K562 (cell line): ENCODE data around the gene CORIN. TPM values are rescaled to one million over a fixed set of nuclear protein-coding genes. Genes with fewer than 3 reads are reported as not detected.

ENCODE experiments used
- ATAC-seq: fragments of 200-7000 bp; cut with Tn5 transposase; 3 replicates; pipeline ENCODE4 v1.9.1; 2020; ENCODE audit warnings: moderate library complexity
- BruUV-seq: library from RNA; stranded (reverse); fragments of 400-500 nt; replicated peaks from 2 replicates; lab custom pipeline; 2021; lab: Mats Ljungman, UMichigan
- CTCF ChIA-PET: fragments of 300-600 bp; formaldehyde crosslinking; extraction: SDS; loops from one replicate; lab custom pipeline; 2021; ENCODE audit warnings: low intra/inter-chr PET ratio; lab: Yijun Ruan, JAX
- POLR2A ChIA-PET: fragments of 300-600, 350-650 bp; sonication (Branson Sonifier 250); formaldehyde crosslinking; extraction: SDS; loops from one replicate; lab custom pipeline; 2021; ENCODE audit warnings: antibody characterized with exemption, inconsistent platforms; lab: Yijun Ruan, JAX
- DNase-seq, 4 experiments: peaks; one replicate each; pipeline versions ENCODE4 v3.0.0 to v3.0.0-alpha.2; 2011 to 2018; ENCODE audit warnings: low spot score in 3 of 4, mixed read lengths in 3 of 4; ENCODE audit errors: extremely low read depth in 1 of 4
- FAIRE-seq: peaks from 2 replicates; lab custom pipeline; 2011; peaks lifted over from hg19 to GRCh38; lab: Jason Lieb, UNC
- H2AFZ ChIP-seq: 2 replicates; pipeline ENCODE4 v1.6.0; 2011; ENCODE audit warnings: low read depth, low read length, control low read depth, inconsistent platforms
- H3K27ac ChIP-seq: fragments of 200-600 bp; 3 replicates; pipeline ENCODE4 v1.8.0; 2011; ENCODE audit warnings: low read depth, mild to moderate bottlenecking, control low read depth, inconsistent platforms, low read length, moderate library complexity, mixed read lengths; ENCODE audit errors: extremely low read depth
- H3K27me3 ChIP-seq, 2 experiments: fragments of 300-600 bp in 1 of 2; 2 replicates in 1 of 2; 3 replicates in 1 of 2; pipeline versions ENCODE4 v1.6.0 to v1.8.0; 2011; ENCODE audit warnings: inconsistent platforms in 2 of 2, low read length in 2 of 2, mild to moderate bottlenecking in 1 of 2, mixed read lengths in 1 of 2, moderate library complexity in 1 of 2; ENCODE audit not compliant: control insufficient read depth in 2 of 2, insufficient read depth in 2 of 2
- H3K36me3 ChIP-seq: fragments of 300-600 bp; 3 replicates; pipeline ENCODE4 v1.8.0; 2011; ENCODE audit warnings: mild to moderate bottlenecking, low read length, inconsistent platforms; ENCODE audit not compliant: control insufficient read depth, insufficient read depth
- H3K4me1 ChIP-seq, 2 experiments: fragments of 200-600 bp in 1 of 2; replicated peaks in 1 of 2; 2 replicates in 1 of 2; 3 replicates in 1 of 2; pipeline versions ENCODE4 v1.5.1 to v1.8.0; 2011; ENCODE audit warnings: inconsistent platforms in 2 of 2, low read length in 2 of 2, mild to moderate bottlenecking in 1 of 2, mixed read lengths in 1 of 2, moderate library complexity in 1 of 2; ENCODE audit not compliant: control insufficient read depth in 2 of 2, insufficient read depth in 2 of 2
- H3K4me2 ChIP-seq: 2 replicates; pipeline ENCODE4 v1.6.1; 2011; ENCODE audit warnings: low read length, control low read depth, inconsistent platforms, mixed read lengths; ENCODE audit not compliant: insufficient read depth
- H3K4me3 ChIP-seq: fragments of 200-600 bp; sonication (generic), shearing (Covaris generic); 2 replicates; pipeline ENCODE4 v1.5.1; 2016; ENCODE audit warnings: control low read depth, inconsistent platforms
- H3K79me2 ChIP-seq: fragments of 200-600 bp; 3 replicates; pipeline ENCODE4 v1.8.0; 2011; ENCODE audit warnings: low read length, inconsistent platforms; ENCODE audit not compliant: control insufficient read depth, insufficient read depth
- H3K9ac ChIP-seq, 2 experiments: 2 replicates each; pipeline versions ENCODE4 v1.6.0 to v1.6.1; 2011; ENCODE audit warnings: low read depth in 2 of 2, low read length in 2 of 2, control low read depth in 1 of 2, inconsistent platforms in 1 of 2, mild to moderate bottlenecking in 1 of 2, mixed read lengths in 1 of 2; ENCODE audit not compliant: insufficient read depth in 1 of 2
- H3K9me1 ChIP-seq: one replicate; pipeline ENCODE4 v1.6.0; 2011; ENCODE audit warnings: inconsistent platforms, mild to moderate bottlenecking, low read length, moderate library complexity; ENCODE audit not compliant: control insufficient read depth, insufficient read depth
- H3K9me3 ChIP-seq: replicated peaks from 2 replicates; pipeline ENCODE4 v1.5.1; 2011; ENCODE audit warnings: low read depth, low read length, inconsistent platforms; ENCODE audit not compliant: control insufficient read depth, insufficient read depth
- H4K20me1 ChIP-seq: replicated peaks from 2 replicates; pipeline ENCODE4 v1.6.1; 2011; ENCODE audit warnings: low read length, inconsistent platforms, mixed read lengths; ENCODE audit not compliant: control insufficient read depth, insufficient read depth
- ARID2 ChIP-seq: fragments of 450-650 bp; IDR thresholded peaks from 2 replicates; pipeline ENCODE4 v1.6.1; 2017; ENCODE audit warnings: antibody characterized with exemption, mild to moderate bottlenecking
- CBX8 ChIP-seq: fragments of 200-600 bp; sonication (generic); IDR thresholded peaks from 2 replicates; pipeline ENCODE4 v1.6.1; 2012; ENCODE audit warnings: borderline replicate concordance, mixed run types, low read depth, mild to moderate bottlenecking, moderate library complexity, mixed read lengths, low read length, control low read depth, inconsistent platforms; ENCODE audit not compliant: poor library complexity, severe bottlenecking; ENCODE audit errors: extremely low read depth
- CHCHD3 ChIP-seq: fragments of 250-450 bp; sonication (Bioruptor Pico); IDR thresholded peaks from 2 replicates; pipeline ENCODE4 v2.1.2; 2022; ENCODE audit warnings: mild to moderate bottlenecking
- CREB1 ChIP-seq, 2 experiments: sonication (generic) in 1 of 2; formaldehyde crosslinking in 1 of 2; IDR thresholded peaks; 2 replicates each; pipeline versions ENCODE4 v1.6.1 to v1.8.0; 2012 to 2022; ENCODE audit warnings: inconsistent platforms in 1 of 2, mild to moderate bottlenecking in 1 of 2, missing genetic modification reagents in 1 of 2, moderate library complexity in 1 of 2
- CXXC5 ChIP-seq: fragments of 250-450 bp; sonication (Bioruptor Pico); IDR thresholded peaks from 2 replicates; pipeline ENCODE4 v1.8.0; 2022; ENCODE audit warnings: inconsistent platforms, mild to moderate bottlenecking, moderate library complexity
- IRF2 ChIP-seq: sonication (generic); formaldehyde crosslinking; IDR thresholded peaks from 2 replicates; pipeline ENCODE4 v1.8.1; 2022; ENCODE audit warnings: mild to moderate bottlenecking, missing genetic modification reagents
- NRF1 ChIP-seq, 2 experiments: fragments of 450-650 bp; IDR thresholded peaks in 1 of 2; conservative IDR thresholded peaks in 1 of 2; 2 replicates each; pipeline ENCODE4 v1.6.1; 2014; ENCODE audit warnings: mild to moderate bottlenecking in 2 of 2
- STAG1 ChIP-seq: sonication (generic); formaldehyde crosslinking; IDR thresholded peaks from 2 replicates; pipeline ENCODE4 v1.5.0; 2020; ENCODE audit warnings: missing genetic modification reagents, borderline replicate concordance
- ZNF174 ChIP-seq: fragments of 250-450 bp; sonication (Bioruptor Pico); IDR thresholded peaks from 2 replicates; pipeline ENCODE4 v1.4.0; 2020; ENCODE audit warnings: mild to moderate bottlenecking
- ZNF184 ChIP-seq: sonication (generic); formaldehyde crosslinking; IDR thresholded peaks from 2 replicates; pipeline ENCODE4 v1.5.0; 2020; ENCODE audit warnings: missing genetic modification reagents
- ZNF282 ChIP-seq: sonication (generic); formaldehyde crosslinking; IDR thresholded peaks from 2 replicates; pipeline ENCODE4 v1.8.1; 2023; ENCODE audit warnings: missing genetic modification reagents
- ZNF354B ChIP-seq: fragments of 250-450 bp; sonication (Bioruptor Pico); IDR thresholded peaks from 2 replicates; pipeline ENCODE4 v1.4.0; 2020
- ZNF668 ChIP-seq: fragments of 250-450 bp; sonication (Bioruptor Pico); IDR thresholded peaks from 2 replicates; pipeline ENCODE4 v1.8.0; 2022; ENCODE audit warnings: mild to moderate bottlenecking, inconsistent platforms
- ZNF77 ChIP-seq: fragments of 250-450 bp; sonication (Bioruptor Pico); IDR thresholded peaks from 2 replicates; pipeline ENCODE4 v1.5.0; 2020
- whole genome bisulfite sequencing: fragments of 100-300 bp; shearing (Covaris generic); methylation state at CpG from one replicate; pipeline ENCODE4 v1.1.6; 2016; ENCODE audit warnings: low coverage, mixed read lengths; ENCODE audit not compliant: insufficient coverage; ENCODE audit errors: missing lambda C conversion rate; 5-methylcytosine and 5-hydroxymethylcytosine counted together
- in situ Hi-C: fragments of 300-500 bp; cut with MboI; formaldehyde crosslinking; loops from 4 replicates; pipeline ENCODE4 v1.15.0; 2018; ENCODE audit warnings: inconsistent platforms, mixed read lengths
- intact Hi-C: fragments of 100-400 bp; cut with micrococcal nuclease; formaldehyde crosslinking; loops from 2 replicates; pipeline ENCODE4 v1.14.2; 2022
- polyA plus RNA-seq, 8 experiments: library from polyadenylated mRNA; depleted of rRNA in 4 of 8; stranded (reverse) in 5 of 8; unstranded in 3 of 8; fragments of >200 nt; fragmentation: Nextera tagmentation in 2 of 8; fragmentation: Illumina TruSeq in 1 of 8; extraction: Ambion mirVana in 2 of 8; extraction: Trizol in 1 of 8; gene quantifications; 2 replicates each; pipeline versions ENCODE4 v1.2.1 to v1.2.3, GENCODE V29; 2011 to 2014; ENCODE audit warnings: inconsistent platforms in 1 of 8, missing spikeins in 1 of 8
- total RNA-seq, 7 experiments: library from RNA; depleted of rRNA in 6 of 7; stranded (reverse); fragments of >200 nt in 6 of 7; fragmentation: Illumina TruSeq in 2 of 7; extraction: Trizol in 2 of 7; gene quantifications; 2 replicates each; pipeline versions ENCODE4 v1.2.1 to v1.2.3, GENCODE V29; 2011 to 2021; ENCODE audit warnings: low replicate concordance in 1 of 7
- TF ChIP-seq, protein P1 (sequence below): fragments of 450-650 bp; formaldehyde crosslinking; IDR thresholded peaks from 2 replicates; pipeline ENCODE4 v1.4.0; 2020; ENCODE audit warnings: mild to moderate bottlenecking, mixed read lengths
- TF ChIP-seq, protein P2 (sequence below): fragments of 150-350 bp; IDR thresholded peaks from 2 replicates; pipeline ENCODE4 v1.6.1; 2014; ENCODE audit warnings: low read depth, mild to moderate bottlenecking, low read length, borderline replicate concordance
- TF ChIP-seq, protein P3 (sequence below): sonication (generic); formaldehyde crosslinking; IDR thresholded peaks from 2 replicates; pipeline ENCODE4 v1.8.1; 2023; ENCODE audit warnings: mild to moderate bottlenecking, missing genetic modification reagents

Gene CORIN
- total and polyA plus RNA-seq, 9 of the 15 experiments (the other 6 are each of a cell fraction or from before 2014, with no cell fraction given) = 0.04 to 0.31 (median 0.08) TPM; not detected in 4

DNA sequence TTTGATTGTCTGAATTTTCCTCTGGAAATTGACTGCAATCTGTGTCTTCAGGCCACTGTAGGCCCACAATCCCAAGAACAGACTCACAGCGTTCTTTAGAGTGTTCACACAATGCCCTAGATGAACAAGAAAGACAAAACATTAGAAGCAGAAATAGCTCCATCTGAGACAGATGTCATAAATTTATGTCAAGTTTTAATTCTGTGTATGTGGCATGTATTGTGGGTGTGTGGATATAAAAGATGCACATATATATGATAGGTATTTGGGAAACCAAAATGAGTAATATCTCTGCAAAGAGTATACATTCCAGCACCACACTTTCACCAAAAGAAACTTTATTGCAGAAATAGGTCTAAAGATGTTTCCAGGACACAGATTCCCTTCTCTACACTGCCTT, 176.1 kb downstream of the CORIN start:
- TF ChIP-seq, protein P1, sequence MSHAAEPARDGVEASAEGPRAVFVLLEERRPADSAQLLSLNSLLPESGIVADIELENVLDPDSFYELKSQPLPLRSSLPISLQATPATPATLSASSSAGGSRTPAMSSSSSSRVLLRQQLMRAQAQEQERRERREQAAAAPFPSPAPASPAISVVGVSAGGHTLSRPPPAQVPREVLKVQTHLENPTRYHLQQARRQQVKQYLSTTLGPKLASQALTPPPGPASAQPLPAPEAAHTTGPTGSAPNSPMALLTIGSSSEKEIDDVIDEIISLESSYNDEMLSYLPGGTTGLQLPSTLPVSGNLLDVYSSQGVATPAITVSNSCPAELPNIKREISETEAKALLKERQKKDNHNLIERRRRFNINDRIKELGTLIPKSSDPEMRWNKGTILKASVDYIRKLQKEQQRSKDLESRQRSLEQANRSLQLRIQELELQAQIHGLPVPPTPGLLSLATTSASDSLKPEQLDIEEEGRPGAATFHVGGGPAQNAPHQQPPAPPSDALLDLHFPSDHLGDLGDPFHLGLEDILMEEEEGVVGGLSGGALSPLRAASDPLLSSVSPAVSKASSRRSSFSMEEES (CRISPR knock-in tag) = no peak
- TF ChIP-seq IRF2 (CRISPR knock-in tag) (no peak), ZNF668 (CRISPR knock-in tag) (no peak), ZNF354B (CRISPR knock-in tag) (no peak), ARID2 (no peak), NRF1 (conservative IDR thresholded peaks at IDR 0.05 in 1 of 2, IDR thresholded peaks at IDR 0.05 in 1 of 2) (no peak), CBX8 (no peak), ZNF77 (CRISPR knock-in tag) (no peak), ZNF174 (CRISPR knock-in tag) (no peak), STAG1 (no peak), CXXC5 (CRISPR knock-in tag) (no peak), ZNF282 (CRISPR knock-in tag) (no peak), ZNF184 (no peak), CHCHD3 (CRISPR knock-in tag) (no peak), CREB1 (IDR thresholded peaks at IDR 0.05) (no peak), CREB1 (CRISPR knock-in tag; IDR thresholded peaks at IDR 0.05) (no peak)
- TF ChIP-seq, protein P2, sequence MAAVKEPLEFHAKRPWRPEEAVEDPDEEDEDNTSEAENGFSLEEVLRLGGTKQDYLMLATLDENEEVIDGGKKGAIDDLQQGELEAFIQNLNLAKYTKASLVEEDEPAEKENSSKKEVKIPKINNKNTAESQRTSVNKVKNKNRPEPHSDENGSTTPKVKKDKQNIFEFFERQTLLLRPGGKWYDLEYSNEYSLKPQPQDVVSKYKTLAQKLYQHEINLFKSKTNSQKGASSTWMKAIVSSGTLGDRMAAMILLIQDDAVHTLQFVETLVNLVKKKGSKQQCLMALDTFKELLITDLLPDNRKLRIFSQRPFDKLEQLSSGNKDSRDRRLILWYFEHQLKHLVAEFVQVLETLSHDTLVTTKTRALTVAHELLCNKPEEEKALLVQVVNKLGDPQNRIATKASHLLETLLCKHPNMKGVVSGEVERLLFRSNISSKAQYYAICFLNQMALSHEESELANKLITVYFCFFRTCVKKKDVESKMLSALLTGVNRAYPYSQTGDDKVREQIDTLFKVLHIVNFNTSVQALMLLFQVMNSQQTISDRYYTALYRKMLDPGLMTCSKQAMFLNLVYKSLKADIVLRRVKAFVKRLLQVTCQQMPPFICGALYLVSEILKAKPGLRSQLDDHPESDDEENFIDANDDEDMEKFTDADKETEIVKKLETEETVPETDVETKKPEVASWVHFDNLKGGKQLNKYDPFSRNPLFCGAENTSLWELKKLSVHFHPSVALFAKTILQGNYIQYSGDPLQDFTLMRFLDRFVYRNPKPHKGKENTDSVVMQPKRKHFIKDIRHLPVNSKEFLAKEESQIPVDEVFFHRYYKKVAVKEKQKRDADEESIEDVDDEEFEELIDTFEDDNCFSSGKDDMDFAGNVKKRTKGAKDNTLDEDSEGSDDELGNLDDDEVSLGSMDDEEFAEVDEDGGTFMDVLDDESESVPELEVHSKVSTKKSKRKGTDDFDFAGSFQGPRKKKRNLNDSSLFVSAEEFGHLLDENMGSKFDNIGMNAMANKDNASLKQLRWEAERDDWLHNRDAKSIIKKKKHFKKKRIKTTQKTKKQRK = no peak
- TF ChIP-seq, protein P3, sequence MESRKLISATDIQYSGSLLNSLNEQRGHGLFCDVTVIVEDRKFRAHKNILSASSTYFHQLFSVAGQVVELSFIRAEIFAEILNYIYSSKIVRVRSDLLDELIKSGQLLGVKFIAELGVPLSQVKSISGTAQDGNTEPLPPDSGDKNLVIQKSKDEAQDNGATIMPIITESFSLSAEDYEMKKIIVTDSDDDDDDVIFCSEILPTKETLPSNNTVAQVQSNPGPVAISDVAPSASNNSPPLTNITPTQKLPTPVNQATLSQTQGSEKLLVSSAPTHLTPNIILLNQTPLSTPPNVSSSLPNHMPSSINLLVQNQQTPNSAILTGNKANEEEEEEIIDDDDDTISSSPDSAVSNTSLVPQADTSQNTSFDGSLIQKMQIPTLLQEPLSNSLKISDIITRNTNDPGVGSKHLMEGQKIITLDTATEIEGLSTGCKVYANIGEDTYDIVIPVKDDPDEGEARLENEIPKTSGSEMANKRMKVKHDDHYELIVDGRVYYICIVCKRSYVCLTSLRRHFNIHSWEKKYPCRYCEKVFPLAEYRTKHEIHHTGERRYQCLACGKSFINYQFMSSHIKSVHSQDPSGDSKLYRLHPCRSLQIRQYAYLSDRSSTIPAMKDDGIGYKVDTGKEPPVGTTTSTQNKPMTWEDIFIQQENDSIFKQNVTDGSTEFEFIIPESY (CRISPR knock-in tag) = no peak
- POLR2A ChIA-PET = no interaction called here
- no peaks in the 10 kb centered on the region for H3K79me2 ChIP-seq
- H4K20me1 ChIP-seq = no peaks in the 10 kb centered on the region
- FAIRE-seq (no peak), ATAC-seq (no peak), DNase-seq (no peak)
- intact Hi-C loops = no loop called here
- no peak overlapping the region for H3K4me2 ChIP-seq
- H3K4me1 ChIP-seq = no peaks in the 10 kb centered on the region
- H3K9me1 ChIP-seq = no peaks in the 10 kb centered on the region
- H3K27me3 ChIP-seq = no peaks in the 10 kb centered on the region
- no peaks in the 10 kb centered on the region for H3K9me3 ChIP-seq
- WGBS = 0% methylated on average over 1 of the region's 1 CpG
- no peak overlapping the region for H3K9ac ChIP-seq
- H3K4me3 ChIP-seq = no peak overlapping the region
- no TSS peak for BruUV-seq
- CTCF ChIA-PET = no interaction called here
- no peak overlapping the region for H2AFZ ChIP-seq
- H3K36me3 ChIP-seq = no peaks in the 10 kb centered on the region
- H3K27ac ChIP-seq = no peak overlapping the region
- in situ Hi-C loops = no loop called here
